A673 (cell line): Measurements from ENCODE around the gene BHLHA9. TPM values are rescaled to one million over a fixed set of nuclear protein-coding genes. Genes with fewer than 3 reads are reported as not detected.

ENCODE experiments used
- BruUV-seq: library from RNA; stranded (reverse); fragments of 400-500 nt; replicated peaks from 2 replicates; lab custom pipeline; 2021; lab: Mats Ljungman, UMichigan
- CTCF ChIA-PET: fragments of 300-600 bp; sonication (Branson Sonifier 250); formaldehyde crosslinking; loops from one replicate; lab custom pipeline; 2022; ENCODE audit warnings: antibody characterized with exemption; lab: Charles Lee
- POLR2A ChIA-PET: fragments of 300-600 bp; sonication (Branson Sonifier 250); formaldehyde crosslinking; loops from one replicate; lab custom pipeline; 2022; ENCODE audit warnings: antibody characterized with exemption; ENCODE audit not compliant: low non-redundant PET; lab: Charles Lee
- DNase-seq: peaks from one replicate; pipeline ENCODE4 v3.0.0-alpha.2; 2015; ENCODE audit warnings: low spot score
- H3K27ac ChIP-seq: fragments of 200-600 bp; sonication (generic); 2 replicates; pipeline ENCODE4 v1.5.1; 2016; ENCODE audit warnings: mixed run types, low read depth, mild to moderate bottlenecking, mixed read lengths, antibody characterized with exemption, low read length; ENCODE audit not compliant: poor library complexity, severe bottlenecking
- H3K27me3 ChIP-seq: fragments of 200-600 bp; sonication (generic); replicated peaks from 2 replicates; pipeline ENCODE4 v1.6.1; 2017; ENCODE audit warnings: mixed run types, low read depth, mild to moderate bottlenecking, mixed read lengths, antibody characterized with exemption, low read length; ENCODE audit not compliant: insufficient read depth, poor library complexity
- H3K36me3 ChIP-seq: fragments of 200-600 bp; sonication (generic); 2 replicates; pipeline ENCODE4 v1.6.1; 2016; ENCODE audit warnings: mixed run types, mild to moderate bottlenecking, mixed read lengths, antibody characterized with exemption, low read length; ENCODE audit not compliant: insufficient read depth, poor library complexity, severe bottlenecking
- H3K4me1 ChIP-seq: fragments of 200-600 bp; sonication (generic); 2 replicates; pipeline ENCODE4 v1.6.1; 2017; ENCODE audit warnings: mixed run types, mild to moderate bottlenecking, mixed read lengths, antibody characterized with exemption, low read length; ENCODE audit not compliant: insufficient read depth, poor library complexity, severe bottlenecking
- H3K4me3 ChIP-seq: fragments of 200-600 bp; sonication (generic); 2 replicates; pipeline ENCODE4 v1.5.1; 2016; ENCODE audit warnings: low read depth, mixed run types, mild to moderate bottlenecking, mixed read lengths, low read length; ENCODE audit not compliant: poor library complexity, severe bottlenecking
- H3K9me3 ChIP-seq: fragments of 200-600 bp; sonication (generic); 2 replicates; pipeline ENCODE4 v1.6.1; 2016; ENCODE audit warnings: mixed run types, low read depth, mild to moderate bottlenecking, mixed read lengths, antibody characterized with exemption, low read length; ENCODE audit not compliant: poor library complexity, severe bottlenecking
- EZH2 ChIP-seq: fragments of 200-600 bp; sonication (generic); IDR thresholded peaks from 2 replicates; pipeline ENCODE4 v1.6.1; 2017; ENCODE audit warnings: borderline replicate concordance, low read depth, mild to moderate bottlenecking, mixed read lengths, antibody characterized with exemption, low read length; ENCODE audit not compliant: poor library complexity, severe bottlenecking
- intact Hi-C: fragments of 100-400 bp; cut with micrococcal nuclease; formaldehyde crosslinking; loops from one replicate; pipeline ENCODE4 v1.10.0; 2022; ENCODE audit not compliant: unreplicated experiment
- total RNA-seq: library from RNA; stranded (reverse); gene quantifications from 2 replicates; pipeline ENCODE4 v1.2.3, GENCODE V29; 2021
- TF ChIP-seq, protein P1 (sequence below): fragments of 300-800, 200-600 bp; sonication (generic); conservative IDR thresholded peaks from 2 replicates; pipeline ENCODE4 v1.5.1; 2017; ENCODE audit warnings: low read depth, mild to moderate bottlenecking, antibody characterized with exemption, low read length, moderate library complexity, mixed read lengths

BHLHA9 gene
- total RNA-seq, 1 experiment from 2014 or later = not detected

DNA sequence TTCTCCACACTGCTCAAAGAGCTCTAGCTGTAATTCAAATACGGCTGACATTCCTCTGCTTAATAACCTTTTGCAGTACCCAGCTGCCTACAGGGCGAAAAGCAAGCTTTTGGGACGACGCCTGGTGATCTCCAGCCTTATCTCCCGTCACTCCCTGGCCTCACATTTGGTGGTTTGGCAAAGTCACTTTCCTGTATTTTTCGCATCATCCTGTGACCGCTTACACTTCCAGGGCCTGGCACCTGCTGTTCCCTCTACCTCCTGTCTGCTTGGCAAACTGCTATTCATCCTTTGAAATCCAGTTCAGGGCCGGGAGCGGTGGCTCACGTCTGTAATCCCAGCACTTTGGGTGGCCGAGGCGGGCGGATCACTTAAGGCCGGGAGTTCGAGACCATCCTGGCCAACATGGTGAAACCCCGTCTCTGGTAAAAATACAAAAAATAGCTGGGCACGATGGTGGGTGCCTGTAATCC is 2.7 kb upstream of the BHLHA9 start:
- Histone ChIP-seq H3K27me3 (peaks cover 9% of the 10 kb centered on the region), H3K4me3 (peak overlapping the region; percentile 63), H3K9me3 (no peaks in the 10 kb centered on the region), H3K36me3 (no peaks in the 10 kb centered on the region), H3K4me1 (peaks cover 10% of the 10 kb centered on the region), H3K27ac (peak overlapping the region; percentile 60)
- no TSS peak for BruUV-seq
- no peak for TF ChIP-seq EZH2
- TF ChIP-seq, protein P1, sequence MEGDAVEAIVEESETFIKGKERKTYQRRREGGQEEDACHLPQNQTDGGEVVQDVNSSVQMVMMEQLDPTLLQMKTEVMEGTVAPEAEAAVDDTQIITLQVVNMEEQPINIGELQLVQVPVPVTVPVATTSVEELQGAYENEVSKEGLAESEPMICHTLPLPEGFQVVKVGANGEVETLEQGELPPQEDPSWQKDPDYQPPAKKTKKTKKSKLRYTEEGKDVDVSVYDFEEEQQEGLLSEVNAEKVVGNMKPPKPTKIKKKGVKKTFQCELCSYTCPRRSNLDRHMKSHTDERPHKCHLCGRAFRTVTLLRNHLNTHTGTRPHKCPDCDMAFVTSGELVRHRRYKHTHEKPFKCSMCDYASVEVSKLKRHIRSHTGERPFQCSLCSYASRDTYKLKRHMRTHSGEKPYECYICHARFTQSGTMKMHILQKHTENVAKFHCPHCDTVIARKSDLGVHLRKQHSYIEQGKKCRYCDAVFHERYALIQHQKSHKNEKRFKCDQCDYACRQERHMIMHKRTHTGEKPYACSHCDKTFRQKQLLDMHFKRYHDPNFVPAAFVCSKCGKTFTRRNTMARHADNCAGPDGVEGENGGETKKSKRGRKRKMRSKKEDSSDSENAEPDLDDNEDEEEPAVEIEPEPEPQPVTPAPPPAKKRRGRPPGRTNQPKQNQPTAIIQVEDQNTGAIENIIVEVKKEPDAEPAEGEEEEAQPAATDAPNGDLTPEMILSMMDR = no peak
- no peak for DNase-seq
- intact Hi-C loops = no loop called here
- CTCF ChIA-PET = interaction anchor here (0.6 kb wide), 1 partner anchor 59 kb away, joined by 3 read pairs; no protein-coding TSS in a partner anchor
- POLR2A ChIA-PET = no interaction called here

DNA sequence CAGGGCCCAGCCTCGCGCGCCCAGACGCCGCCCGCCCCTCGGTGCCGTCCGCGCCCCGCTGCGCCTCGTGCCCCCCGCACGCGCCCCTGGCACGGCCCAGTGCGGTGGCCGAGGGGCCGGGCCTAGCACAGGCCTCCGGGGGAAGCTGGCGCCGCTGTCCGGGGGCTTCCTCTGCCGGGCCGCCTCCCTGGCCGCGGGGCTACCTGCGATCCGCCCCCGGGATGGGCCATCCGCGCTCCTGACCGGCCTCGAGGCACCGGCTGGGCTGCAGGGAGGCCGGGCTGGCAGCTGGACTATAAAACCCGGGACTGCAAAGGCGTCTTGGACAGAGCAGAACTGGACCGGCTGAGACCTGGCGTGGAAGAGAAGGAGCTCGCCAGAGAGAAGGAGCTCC is 783 bp downstream of the BHLHA9 start:
- H3K27me3 ChIP-seq = peaks cover 9% of the 10 kb centered on the region
- no TSS peak for BruUV-seq
- H3K4me1 ChIP-seq = peaks cover 10% of the 10 kb centered on the region
- no peak overlapping the region for H3K4me3 ChIP-seq
- H3K27ac ChIP-seq = no peak overlapping the region
- no peak for TF ChIP-seq EZH2
- TF ChIP-seq, protein P1 = no peak
- ChIA-PET CTCF (no interaction called here), POLR2A (interaction anchor here (0.5 kb wide), 1 partner anchor 11 kb away, joined by 11 read pairs; no protein-coding TSS in a partner anchor)
- DNase-seq = no peak
- intact Hi-C loops = loop anchor here (5.0 kb wide), 1 partner anchor 246 kb away; the partner anchor contains the start of gene INPP5K
- no peaks in the 10 kb centered on the region for H3K36me3 ChIP-seq
- H3K9me3 ChIP-seq = no peaks in the 10 kb centered on the region

DNA sequence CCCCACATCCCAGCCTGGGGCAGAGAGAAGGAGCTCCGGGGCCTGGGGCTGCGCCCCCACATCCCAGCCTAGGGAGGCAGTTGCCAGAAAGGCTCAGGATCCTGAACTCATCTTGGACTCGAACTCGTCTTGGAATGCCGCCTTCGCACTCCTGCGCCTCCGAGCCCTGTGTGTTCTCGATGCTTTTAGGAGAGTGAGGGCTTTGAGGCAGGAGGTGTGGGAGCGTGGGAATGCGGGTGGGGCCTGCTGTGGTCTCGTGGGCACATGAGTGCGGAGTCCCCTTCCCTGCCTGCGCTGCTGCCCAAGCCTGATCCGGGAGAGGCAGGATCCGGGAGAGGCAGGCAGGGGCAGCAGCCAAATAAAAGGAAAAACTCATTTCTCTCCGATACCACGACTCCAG is 1.2 kb downstream of the BHLHA9 start:
- H3K36me3 ChIP-seq = no peaks in the 10 kb centered on the region
- ChIA-PET CTCF (no interaction called here), POLR2A (interaction anchor here (0.5 kb wide), 1 partner anchor 11 kb away, joined by 11 read pairs; no protein-coding TSS in a partner anchor)
- no peak overlapping the region for H3K4me3 ChIP-seq
- peaks cover 9% of the 10 kb centered on the region for H3K27me3 ChIP-seq
- intact Hi-C loops = loop anchor here (5.0 kb wide), 1 partner anchor 246 kb away; the partner anchor contains the start of gene INPP5K
- peaks cover 10% of the 10 kb centered on the region for H3K4me1 ChIP-seq
- no TSS peak for BruUV-seq
- H3K9me3 ChIP-seq = no peaks in the 10 kb centered on the region
- no peak for DNase-seq
- TF ChIP-seq, protein P1 = no peak
- TF ChIP-seq EZH2 = no peak
- H3K27ac ChIP-seq = no peak overlapping the region
